NCI-H524 treated with DMSO at 0.1 percent for 48 hours (cell line): ENCODE data around the gene CTNNA1.
A peak's percentile ranks its signal among the peaks of the same experiment; 100 is the strongest.

Experiments used
- DNase-seq: peaks from one replicate; lab custom pipeline; 2025; lab: John Stamatoyannopoulos, UW

The CTNNA1 gene

DNA sequence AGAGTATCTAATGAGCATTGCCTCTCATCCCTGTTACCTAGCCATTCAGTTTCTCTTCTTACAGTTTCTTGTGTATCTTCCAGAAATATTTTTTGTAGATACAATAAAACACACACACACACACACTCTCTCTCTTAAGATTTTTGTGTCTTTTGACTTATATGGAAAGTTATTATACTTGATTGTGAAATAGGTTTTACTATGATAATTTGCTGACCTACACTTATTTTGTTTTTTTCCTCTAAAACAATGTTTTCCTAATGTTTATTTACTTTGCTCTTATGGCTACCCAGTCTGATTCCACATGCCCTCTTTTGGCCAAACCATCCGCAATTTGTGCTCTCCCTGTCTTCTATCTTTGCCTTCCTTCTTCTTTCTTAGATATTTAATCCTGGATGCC, 96.7 kb downstream of the CTNNA1 start:
- DNase-seq = no peak

DNA sequence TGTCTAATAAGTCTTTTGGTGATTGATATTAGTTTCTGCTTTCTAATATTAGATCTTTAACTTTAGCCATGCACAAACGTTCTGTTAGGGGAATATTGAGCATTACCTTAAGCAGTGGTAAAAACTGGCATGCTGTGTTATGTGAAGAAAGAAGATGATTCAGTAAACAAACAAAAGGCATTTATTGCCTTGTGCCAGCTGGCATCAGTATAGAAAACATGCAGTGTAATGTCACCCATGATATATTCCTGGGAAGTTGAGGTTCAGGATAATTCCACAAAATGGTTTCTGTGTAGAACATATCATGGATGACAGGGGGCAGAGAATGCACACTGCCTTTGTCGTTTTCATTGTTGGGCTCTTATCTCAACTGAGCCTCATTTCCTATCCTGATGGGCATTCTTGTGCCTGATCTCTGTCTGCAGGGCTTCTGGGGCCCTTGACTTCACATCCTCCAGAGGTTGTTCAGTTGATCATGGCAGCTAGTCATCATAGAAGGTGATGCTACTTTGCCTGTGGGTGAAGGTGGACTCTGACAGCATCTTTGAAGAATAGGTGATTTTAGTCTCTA, 97.7 kb downstream of the CTNNA1 start:
- no peak for DNase-seq

DNA sequence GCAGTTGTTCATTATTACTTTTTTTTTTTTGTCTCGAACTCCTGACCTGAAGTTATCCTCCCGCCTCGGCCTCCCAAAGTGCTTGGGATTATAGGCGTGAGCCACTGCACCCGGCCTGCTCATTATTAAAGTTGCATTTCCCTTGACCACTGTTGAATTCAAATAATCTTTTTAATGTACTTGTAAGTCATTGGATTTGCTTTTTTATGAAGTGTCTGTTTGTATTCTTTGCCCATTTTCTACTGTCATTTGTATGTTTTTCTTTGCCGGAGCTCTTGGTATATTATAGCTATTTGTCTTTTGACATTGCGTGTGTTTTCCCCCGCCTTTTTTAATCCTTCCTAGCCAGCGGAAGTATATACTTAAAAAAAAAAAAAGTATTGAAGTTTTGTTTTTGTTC, 99.9 kb downstream of the CTNNA1 start:
- no peak for DNase-seq

DNA sequence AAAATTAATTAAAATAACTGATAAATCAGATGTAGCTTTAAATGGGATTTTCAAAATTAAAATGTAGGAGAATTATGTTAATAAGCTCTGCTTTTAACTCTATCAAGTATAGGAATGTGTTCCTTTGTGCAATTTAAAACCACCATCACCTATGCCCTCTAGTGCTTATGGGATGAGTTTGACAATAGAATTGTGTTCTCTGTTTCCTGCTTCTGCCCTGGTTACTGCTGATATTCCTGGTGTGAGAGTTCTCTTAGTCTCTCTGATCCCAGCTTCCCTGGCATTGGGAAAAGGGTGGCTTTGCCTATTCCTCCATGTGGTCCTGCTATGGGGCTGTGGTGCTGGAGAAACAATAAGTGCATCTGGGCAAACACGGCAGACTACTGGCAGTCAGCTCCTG, 113.8 kb downstream of the CTNNA1 start:
- DNase-seq = no peak

DNA sequence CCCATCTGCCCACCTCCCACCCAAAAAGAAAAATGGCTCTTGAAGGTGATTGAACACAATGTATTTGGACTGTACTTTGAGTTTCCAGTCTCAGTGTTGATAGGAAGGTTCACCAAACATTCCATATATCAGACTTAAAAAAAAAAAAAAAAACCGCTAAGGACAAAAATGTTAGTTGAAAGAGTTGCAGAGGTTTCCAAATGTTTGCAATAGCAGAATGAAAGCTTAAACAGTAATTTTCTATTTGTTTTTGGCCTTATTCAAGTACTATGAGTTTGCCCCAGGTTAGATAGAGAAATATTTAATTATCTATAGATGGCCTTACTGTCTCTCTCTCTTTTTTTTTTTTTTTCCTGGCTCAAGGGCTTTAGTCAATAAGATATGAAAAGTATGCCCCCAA, 115.8 kb downstream of the CTNNA1 start:
- no peak for DNase-seq

DNA sequence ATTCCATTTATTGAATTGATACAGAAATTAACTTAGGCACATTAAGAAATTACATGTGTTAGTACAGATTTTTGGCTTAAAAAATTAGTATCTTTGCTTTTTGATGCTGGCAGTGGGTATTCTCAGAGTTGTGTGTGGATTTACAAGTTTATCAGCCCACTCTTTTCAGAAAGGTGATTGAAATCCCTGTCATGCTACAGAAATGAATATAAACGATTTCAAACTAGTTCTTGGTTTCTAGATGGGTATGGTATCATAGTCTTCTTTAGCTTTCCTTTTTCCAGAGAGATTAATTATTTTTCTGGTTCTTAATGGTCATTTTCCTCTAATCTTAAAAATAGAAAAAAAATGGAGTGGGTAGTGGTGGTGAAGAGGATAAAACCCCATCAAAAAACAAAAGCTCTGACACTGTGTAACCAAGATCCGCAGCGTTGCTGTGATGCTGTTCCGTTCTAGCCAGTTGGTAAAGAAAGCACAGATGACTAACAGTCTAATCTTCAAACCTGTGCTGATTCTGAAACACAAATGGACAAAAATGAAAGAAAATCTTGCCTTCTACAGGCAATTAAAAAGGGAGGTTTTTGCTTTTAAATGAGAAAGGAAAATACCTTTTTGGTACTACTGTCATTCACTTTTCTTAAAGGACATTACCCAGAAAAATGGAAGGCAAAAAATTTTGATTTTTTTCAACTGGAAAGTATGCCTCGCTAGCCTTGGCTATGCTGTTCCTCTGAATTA, 116.7 kb downstream of the CTNNA1 start:
- no peak for DNase-seq

DNA sequence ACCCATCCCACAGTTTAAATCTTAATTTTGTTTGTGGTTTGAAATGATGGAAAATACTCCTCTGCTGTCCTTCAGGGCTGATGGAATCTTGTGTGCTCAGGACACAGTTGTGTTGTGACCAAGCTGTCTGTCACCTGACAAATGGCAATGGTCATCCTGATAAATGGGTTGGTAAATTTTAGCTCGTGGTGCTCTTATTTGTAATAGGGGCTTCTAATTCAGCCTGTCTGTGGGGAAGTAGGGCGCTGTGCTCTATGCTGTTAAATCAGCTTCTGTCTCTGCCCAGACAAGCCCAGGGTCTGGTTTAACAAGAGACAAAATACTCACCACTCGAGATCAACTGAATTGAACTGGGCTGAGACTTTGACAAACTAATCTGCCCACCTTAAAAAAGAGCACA, 117.4 kb downstream of the CTNNA1 start:
- DNase-seq = no peak

DNA sequence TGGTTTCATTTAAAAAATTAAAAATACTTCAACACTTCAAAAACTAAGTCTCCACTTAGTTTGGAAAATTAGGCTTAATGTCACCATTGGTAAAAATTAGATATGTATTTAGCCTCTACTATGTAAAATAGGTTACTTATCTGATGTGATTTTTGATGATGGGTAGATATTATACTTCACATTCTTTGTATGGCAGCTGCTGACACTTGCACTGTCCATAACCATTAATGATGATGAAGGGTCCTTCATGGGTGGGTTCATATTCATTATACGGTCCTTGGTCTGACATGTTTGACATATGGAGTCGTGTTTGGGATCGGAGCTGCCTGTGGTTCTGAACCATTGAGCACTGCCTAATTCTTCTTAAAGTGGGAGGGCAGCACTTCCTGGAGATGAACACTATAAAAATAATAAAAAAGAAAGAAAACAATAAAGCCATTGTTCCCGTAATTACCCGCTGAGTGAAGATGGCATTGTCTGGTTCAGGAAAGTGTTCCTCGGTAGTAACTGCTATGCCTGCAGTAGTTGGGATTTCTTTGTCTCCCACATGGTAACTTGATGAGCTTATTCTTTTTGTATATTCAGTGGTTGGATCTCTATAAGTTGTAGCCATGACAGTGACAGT, 119.7 kb downstream of the CTNNA1 start:
- no peak for DNase-seq

DNA sequence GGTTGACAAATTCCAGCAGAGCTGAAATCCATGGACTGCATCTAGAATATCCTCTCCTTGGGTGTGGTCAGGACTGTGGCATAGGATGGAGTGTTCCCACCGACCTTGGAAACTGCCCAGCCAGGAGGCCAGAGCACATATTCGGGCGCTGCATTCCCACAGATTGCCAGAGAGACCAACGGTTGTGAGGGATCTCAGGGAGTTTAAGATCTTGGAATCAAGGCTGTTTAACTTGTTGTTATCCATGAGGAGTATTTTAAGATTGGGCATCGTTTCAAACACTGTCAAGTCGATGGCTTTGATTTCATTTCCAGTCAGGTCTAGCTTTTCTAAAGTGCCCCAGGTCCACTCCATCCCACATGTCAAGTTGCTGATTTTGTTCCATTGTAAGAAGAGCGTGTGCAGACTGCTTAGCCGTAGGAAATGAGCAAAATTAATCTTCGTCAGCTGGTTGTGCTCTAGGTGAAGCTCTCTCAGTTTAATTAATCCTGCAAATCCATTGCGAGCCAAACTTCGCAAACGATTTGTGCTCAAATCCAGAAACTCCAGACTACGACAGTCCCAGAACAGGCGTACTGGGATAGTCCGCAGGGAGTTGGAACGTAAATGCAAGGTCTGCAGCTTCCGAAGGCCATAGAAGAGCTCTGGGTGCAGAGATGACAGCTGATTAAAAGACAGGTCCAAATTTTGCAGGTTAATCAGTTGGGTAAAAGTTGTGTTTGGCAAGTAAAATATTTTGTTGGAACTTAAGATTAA, 120.4 kb downstream of the CTNNA1 start:
- peak; percentile 34 for DNase-seq

DNA sequence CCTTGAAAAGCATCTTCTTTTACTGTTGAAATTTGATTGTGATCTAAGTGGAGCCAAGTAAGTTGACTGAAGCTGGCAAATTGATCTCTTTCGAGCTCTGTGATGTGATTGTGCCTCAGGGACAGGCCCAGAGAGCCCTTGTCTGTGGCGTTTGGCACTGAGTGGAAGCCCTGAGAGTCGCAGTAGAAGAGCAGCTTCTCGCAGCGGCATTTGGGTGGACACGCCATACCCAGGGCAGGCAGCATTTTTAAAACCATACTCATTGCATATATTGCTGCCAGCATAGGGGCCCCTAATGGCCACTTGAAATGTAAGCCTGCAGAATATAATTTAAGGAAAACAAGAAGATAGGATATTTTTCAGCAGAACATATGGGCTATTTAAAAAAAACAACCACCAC, 121.0 kb downstream of the CTNNA1 start:
- no peak for DNase-seq

DNA sequence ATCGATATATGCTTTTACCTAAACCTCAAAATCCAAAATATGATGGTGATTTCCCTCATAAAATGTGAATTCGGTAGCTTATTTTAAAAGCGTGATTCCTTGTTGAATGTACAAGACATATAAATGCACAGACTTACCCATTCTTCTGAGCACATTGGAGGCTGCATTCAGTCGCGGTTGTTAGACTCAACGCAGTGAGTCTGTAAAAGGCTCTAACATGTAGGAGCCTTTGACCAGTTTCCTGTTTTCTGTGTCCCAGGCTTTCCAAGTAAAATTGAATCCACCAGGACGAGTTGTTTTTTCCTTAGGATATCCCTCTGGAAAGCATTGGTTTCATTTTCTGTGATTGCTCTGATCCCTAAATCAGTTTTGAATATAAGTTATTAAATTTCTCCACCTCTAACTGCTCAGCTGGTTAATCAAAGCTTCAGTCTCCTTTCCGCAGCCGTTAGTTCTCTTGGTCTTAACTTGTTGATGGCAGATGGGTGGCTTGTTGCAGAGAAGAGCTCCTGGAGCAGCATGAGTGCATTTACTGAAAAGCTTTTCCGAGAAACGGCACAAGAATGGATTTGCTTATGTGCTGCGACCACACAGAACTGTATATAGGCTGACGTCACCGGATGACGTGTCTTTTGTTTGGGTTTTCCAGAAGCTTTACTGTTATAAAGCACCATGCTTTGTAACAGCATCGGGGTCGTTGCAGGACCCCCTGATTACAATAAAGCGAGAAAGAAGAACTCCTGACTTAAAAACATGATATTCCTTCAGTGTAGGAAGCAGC, 121.7 kb downstream of the CTNNA1 start, which contains the start of gene LRRTM2:
Gene LRRTM2 (minus strand): TSS at position 565 of the 781 bp plus-strand sequence. CDS start 424 bp downstream, at position 141.
- peak; percentile 66 for DNase-seq

DNA sequence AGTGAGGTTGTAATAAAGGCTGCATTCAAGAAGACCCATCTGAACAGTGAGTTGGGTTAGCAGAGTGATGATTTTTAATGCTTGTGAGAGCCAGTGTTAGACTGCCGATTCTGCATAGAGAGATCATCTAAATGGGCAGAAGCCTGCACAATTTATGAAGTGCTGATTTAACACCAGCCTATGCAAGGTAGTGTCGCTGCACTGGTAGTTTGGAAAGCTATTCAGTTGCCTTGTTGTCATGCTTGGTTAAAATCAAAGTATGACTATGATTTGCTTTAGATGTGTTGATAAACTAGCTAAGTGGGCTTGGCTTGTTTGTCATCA, 122.3 kb downstream of the CTNNA1 start:
- DNase-seq = no peak

DNA sequence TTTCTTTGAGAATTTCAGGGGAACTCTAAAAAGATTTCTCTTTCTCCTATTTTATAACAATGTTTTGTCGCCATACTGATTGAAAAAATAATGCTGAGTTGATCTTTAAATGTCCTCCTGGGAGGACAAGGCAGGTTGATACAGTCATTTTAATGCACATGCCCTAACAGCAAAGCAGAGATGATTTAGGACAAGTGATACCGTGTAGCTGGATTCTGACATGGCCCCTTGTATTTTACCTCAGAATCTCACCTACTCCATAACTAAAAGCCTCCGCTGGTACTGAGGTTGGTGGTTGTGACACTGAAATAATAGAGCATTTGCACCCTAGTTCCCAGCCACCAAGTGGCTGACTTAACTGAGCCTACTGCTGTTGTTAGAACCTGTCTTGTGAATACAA, 122.7 kb downstream of the CTNNA1 start:
- DNase-seq = no peak

DNA sequence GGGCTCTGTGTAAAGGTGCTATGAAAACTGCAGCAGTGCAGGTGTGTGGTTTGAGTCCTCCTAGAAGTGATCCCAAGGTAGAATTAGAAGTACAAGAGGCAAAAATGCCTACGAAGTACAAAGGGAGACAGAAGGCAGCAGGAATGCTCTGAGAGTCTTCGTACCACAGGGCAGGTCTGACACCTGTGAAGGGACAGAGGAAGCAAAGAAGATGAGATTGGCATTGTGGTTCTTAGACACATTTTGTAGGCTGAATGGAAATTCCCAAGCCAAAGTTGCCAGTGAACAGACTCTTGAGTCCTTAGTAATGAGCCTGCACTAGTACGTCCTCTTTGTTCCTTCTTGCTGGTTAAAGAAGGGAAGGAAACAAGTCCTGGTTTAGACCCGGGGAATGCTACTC, 123.6 kb downstream of the CTNNA1 start:
- DNase-seq = no peak

DNA sequence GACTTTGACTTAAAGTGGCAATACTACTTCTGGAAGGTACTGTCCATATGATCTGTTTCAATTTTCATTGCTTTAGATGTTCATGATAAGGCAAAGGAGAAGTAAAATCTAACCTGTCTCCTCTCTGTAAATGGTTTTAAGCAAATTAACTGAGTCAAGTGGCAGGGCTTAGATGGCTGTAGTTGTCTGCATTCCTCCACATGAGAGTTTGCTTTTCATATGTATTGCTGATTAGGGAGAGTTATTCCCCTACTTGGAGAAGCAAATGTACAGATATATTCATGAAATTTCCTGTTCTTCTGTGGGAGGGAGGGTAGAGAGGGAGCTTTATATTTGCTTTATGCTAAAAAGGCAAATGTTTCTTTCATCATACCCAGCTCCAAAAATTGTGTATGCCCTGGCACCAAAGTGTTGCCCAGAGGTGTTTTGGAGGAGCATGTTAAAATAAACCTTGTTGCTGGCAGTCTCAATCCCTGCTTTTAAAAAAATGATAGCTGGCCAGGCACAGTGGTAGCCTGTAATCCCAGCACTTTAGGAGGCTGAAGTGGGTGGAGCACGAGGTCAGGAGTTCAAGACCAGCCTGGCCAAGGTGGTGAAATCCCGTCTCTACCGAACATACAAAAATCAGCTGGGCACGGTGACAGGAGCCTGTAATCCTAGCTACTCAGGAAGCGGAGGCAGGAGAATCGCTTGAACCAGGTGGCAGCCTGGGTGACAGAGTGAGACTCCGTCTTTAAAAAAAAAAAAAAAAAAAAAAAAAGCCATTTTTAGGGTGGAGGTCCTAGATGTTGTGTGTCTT, 125.4 kb downstream of the CTNNA1 start:
- DNase-seq = no peak

DNA sequence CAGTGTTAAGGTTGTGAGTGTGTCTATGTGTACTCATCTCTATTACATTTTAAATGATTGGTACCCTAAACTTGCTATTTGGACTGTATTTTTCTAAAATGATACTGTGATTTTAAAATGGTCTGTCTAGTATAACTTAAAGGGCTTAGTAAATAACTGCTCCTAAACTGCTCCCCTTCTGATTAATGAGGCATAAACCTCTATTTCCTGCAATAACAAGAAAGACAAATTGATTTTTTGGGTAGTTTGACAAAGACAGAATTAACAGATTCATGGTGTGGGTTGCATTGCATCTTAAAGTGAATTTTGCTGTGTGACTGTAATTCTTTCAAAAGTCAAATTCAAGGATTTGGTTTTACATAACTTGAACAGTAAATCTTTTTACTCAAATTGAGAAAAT, 130.0 kb downstream of the CTNNA1 start:
- no peak for DNase-seq

DNA sequence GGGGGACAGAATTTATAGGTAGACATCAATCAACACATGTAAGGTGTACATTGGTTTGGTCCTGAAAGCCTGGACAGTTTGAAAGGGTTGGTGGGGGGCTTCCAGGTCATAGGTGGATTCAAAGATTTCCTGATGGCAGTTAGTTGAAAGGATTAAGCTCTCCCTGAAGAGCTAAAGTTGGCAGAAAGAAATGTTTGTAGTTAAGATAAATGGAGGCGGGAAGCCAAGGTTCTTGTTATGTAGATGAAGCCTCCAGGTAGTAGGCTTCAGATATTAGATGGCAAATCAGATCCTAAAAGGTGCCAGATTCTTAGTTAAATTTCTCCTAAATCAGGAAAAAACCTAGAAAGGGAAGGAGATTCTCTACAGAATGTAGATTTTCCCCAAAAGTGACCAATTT, 130.9 kb downstream of the CTNNA1 start:
- no peak for DNase-seq

DNA sequence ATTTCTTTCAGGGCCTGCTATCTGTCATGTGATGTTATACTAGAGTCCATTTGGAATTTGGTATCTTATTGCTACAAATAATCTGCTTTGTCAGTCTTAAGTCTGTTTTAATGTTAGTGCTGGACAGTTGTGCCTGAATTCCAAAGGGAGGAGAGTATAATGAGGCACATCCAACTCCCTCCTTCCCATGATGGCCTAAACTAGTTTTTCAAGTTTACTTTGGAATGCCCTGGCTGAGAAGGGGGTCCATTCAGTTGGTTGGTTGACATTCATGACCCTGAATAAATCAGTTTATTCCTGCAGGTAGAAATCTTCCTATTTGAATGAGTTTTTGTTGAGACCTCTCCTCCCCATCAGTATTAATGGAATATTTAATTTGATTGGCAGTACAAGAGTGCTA, 131.3 kb downstream of the CTNNA1 start:
- DNase-seq = no peak

DNA sequence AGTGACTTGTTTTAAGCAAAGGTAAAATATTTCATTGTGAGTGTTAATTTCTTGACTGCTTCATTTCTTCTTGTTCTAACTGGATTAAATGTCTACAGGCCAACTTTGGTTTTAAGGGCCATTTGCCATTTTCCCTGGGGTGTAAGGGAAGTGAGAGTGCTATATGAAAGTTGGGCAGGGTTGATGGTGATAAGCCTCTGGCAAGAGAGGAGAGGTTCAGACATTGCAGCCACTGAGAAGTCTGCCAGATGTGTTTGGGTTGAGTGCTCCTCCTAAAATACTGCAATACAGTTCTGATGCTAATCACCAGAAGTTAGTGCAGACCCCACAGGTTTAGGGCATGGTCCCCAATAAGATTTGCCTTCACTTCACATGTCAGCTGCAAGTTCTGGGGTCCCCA, 136.8 kb downstream of the CTNNA1 start:
- no peak for DNase-seq

DNA sequence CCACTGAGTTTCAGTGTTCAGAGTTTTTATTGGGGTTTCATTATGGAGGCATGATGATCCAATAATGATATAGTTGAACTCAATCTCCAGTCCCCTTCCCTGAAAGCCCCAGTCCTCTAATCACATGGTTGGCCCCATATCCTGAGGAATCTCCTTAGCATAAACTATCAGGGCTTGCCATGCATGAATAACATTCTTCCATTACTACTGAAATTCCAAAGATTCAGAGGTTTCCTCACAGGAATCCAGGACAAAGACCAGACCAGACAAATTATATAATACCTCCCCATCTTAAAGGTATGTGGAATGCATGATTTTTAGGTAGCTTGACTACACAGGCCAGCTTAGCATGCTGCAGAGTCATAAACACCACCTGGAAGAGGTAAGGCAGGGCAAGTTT, 137.4 kb downstream of the CTNNA1 start:
- no peak for DNase-seq

DNA sequence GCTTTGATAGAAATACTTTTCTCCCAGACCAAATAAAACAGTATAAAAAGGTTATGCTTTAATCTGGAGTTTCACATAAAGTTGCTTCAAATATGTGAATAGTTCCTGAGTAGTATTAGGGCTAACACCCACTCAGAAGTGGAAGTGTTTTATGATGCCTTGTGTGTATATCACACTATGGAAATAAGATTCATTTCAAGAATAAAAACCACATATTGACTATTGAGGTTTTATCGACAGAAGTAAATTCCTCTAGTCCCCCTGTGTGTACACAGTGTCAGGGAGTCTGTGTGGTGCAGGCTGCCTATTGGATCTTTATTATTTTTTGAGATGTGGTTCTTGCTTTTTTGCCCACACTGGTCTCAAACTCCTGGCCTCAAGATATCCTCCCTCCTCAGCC, 142.7 kb downstream of the CTNNA1 start:
- no peak for DNase-seq
